AG04450 (cell line): ENCODE measurements around the gene PICK1. TPM values are rescaled to one million over a fixed set of nuclear protein-coding genes. Genes with fewer than 3 reads are reported as not detected.
"Not testable (repeated sequence)": the region's sequence is repeated elsewhere in the genome, so short reads cannot be mapped to it uniquely, and the experiment has no call there.

Experiments used
- CTCF ChIA-PET: fragments of 300-600, 350-600 bp; formaldehyde crosslinking; extraction: SDS; loops from one replicate; lab custom pipeline; 2022; ENCODE audit warnings: antibody characterized with exemption, inconsistent platforms; lab: Charles Lee
- POLR2A ChIA-PET: fragments of 350-600 bp; formaldehyde crosslinking; extraction: SDS; loops from one replicate; lab custom pipeline; 2021; ENCODE audit warnings: antibody characterized with exemption, inconsistent platforms; lab: Yijun Ruan, JAX
- DNase-seq: peaks from one replicate; pipeline ENCODE4 v3.0.0-alpha.2; 2011; ENCODE audit warnings: low read depth, low spot score
- H3K27ac ChIP-seq: one replicate; pipeline ENCODE4 v1.5.1; 2012; ENCODE audit warnings: low read depth, low read length, control low read depth
- H3K27me3 ChIP-seq: one replicate; pipeline ENCODE4 v1.6.0; 2012; ENCODE audit warnings: low read length; ENCODE audit not compliant: control insufficient read depth, insufficient read depth
- H3K4me3 ChIP-seq: 2 replicates; pipeline ENCODE4 v1.5.1; 2011; ENCODE audit warnings: mild to moderate bottlenecking, low read depth, low read length, control low read depth
- H3K9me3 ChIP-seq: 2 replicates; pipeline ENCODE4 v1.5.1; 2012; ENCODE audit warnings: low read length; ENCODE audit not compliant: control insufficient read depth, insufficient read depth
- polyA plus RNA-seq: library from polyadenylated mRNA; depleted of rRNA; stranded (reverse); fragments of >200 nt; gene quantifications from 2 replicates; pipeline ENCODE4 v1.2.3, GENCODE V29; 2011
- TF ChIP-seq, protein P1 (sequence below): IDR thresholded peaks from 2 replicates; pipeline ENCODE4 v1.5.1; 2011; ENCODE audit warnings: low read depth, low read length, control low read depth, inconsistent platforms

PICK1 gene
- polyA plus RNA-seq, 1 experiment = 11.5 TPM

- ChIA-PET POLR2A (no interaction called here), CTCF (no interaction called here)
- no peak overlapping the region for H3K27ac ChIP-seq
- TF ChIP-seq, protein P1, sequence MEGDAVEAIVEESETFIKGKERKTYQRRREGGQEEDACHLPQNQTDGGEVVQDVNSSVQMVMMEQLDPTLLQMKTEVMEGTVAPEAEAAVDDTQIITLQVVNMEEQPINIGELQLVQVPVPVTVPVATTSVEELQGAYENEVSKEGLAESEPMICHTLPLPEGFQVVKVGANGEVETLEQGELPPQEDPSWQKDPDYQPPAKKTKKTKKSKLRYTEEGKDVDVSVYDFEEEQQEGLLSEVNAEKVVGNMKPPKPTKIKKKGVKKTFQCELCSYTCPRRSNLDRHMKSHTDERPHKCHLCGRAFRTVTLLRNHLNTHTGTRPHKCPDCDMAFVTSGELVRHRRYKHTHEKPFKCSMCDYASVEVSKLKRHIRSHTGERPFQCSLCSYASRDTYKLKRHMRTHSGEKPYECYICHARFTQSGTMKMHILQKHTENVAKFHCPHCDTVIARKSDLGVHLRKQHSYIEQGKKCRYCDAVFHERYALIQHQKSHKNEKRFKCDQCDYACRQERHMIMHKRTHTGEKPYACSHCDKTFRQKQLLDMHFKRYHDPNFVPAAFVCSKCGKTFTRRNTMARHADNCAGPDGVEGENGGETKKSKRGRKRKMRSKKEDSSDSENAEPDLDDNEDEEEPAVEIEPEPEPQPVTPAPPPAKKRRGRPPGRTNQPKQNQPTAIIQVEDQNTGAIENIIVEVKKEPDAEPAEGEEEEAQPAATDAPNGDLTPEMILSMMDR = no peak
- H3K9me3 ChIP-seq = no peaks in the 10 kb centered on the region; the same call in 1 of the 2 replicates
- DNase-seq = no peak
- no peak overlapping the region for H3K4me3 ChIP-seq
- peaks cover 2% of the 10 kb centered on the region for H3K27me3 ChIP-seq
Observed at GRCh38 chr22:38118182-38118581, 61.0 kb downstream of the PICK1 start.

DNA sequence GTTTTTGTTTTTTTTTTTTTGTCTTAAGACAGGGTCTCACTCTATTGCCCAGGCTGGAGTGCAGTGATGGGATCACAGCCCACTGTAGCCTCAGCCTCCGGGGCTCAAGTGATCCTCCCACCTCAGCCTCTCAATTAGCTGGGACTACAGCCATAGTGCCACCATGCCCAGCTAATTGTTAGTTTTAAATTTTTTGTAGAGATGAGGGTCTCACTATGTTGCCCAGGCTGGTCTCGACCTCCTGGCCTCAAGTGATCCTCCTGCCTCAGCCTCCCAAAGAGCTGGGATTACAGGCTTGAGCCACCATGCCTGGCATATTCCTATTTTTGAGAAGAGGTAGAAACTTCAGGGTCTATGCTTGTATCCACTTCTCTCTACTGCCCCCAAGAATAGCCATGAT lies 61.5 kb downstream of the PICK1 start:
- POLR2A ChIA-PET, CTCF ChIA-PET: not testable (repeated sequence)

DNA sequence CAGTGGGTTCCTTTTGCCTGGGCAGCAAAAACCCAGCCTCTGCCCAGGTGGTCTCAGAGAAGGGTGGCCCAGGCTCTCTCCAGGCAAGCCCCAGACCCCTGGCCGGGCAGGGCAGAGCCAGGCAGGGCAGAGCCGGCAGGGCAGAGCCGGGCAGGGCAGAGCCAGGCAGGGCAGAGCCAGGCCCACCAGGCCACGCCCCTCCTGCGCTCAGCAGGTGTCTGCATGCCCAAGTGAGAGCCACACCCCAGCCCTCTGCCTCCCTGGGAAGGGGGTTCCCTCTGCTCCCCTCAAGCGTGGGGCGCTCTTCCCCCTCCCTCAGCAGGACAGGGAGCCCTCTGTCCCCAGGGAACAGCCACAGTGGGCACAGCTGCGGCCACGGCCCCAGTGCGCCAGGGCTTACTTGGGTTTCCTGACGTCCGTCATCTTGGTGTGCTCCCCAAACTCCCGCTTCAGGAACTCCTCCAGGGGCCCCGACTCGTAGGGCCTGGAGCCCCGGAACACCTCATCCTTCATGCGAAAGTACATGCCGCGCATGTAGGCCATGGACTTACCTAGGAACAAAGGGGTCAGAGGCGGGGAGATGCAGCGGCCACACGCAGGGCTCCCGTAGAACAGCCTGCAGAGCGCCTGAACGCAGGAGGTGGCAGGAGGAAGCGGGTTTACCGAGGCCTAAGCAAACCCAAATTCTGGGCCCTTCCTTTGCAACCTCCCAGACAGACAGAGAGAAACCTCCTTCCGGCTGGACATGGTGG lies 63.3 kb downstream of the PICK1 start:
- ChIA-PET POLR2A (interaction anchor here (0.6 kb wide), 1 partner anchor 215 kb away, joined by 4 read pairs; no protein-coding TSS in a partner anchor), CTCF (no interaction called here)
- H3K27me3 ChIP-seq = peaks cover 2% of the 10 kb centered on the region
- TF ChIP-seq, protein P1 = no peak
- no peak for DNase-seq
- no peaks in the 10 kb centered on the region; the same call in 1 of the 2 replicates for H3K9me3 ChIP-seq
- no peak overlapping the region for H3K27ac ChIP-seq
- H3K4me3 ChIP-seq = no peak overlapping the region

More for the DNA sequence above, 61.5 kb downstream of the PICK1 start:
- H3K27me3 ChIP-seq, H3K4me3 ChIP-seq, DNase-seq, H3K9me3 ChIP-seq, H3K27ac ChIP-seq: not testable (repeated sequence)

DNA sequence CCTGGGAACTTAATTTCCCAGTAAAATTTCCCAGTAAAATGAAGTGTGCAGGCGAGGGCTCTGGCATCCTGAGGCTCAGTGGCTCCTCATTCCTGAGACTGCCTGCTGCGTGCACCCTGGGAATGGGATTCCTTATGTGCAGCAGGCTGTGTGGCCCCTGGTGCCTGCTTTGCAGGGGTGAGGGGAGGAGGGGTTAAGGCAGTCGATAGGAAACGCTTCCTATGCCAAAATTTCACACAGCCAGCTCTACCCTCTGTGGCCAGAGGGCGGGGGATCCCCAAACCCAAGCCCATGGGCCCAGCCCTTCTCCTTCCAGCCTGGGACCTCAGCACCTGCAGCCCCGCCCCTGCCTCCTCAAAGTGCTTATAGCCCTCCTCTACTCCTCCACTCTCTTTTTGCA lies 65.4 kb downstream of the PICK1 start:
- TF ChIP-seq, protein P1 = no peak
- ChIA-PET CTCF (interaction anchor here (2.7 kb wide), 1 partner anchor 8 kb away, joined by 27 read pairs; no protein-coding TSS in a partner anchor), POLR2A (no interaction called here)
- H3K9me3 ChIP-seq = no peaks in the 10 kb centered on the region; the same call in 1 of the 2 replicates
- no peak overlapping the region for H3K27ac ChIP-seq
- no peak overlapping the region for H3K4me3 ChIP-seq
- peaks cover 4% of the 10 kb centered on the region for H3K27me3 ChIP-seq
- no peak for DNase-seq

GRCh38 chr22:38124236-38124974 lies 67.2 kb downstream of the PICK1 start:
- Histone ChIP-seq H3K27me3 (peaks cover 4% of the 10 kb centered on the region), H3K9me3 (no peaks in the 10 kb centered on the region; the same call in 1 of the 2 replicates), H3K4me3 (no peak overlapping the region), H3K27ac (no peak overlapping the region)
- ChIA-PET POLR2A (no interaction called here), CTCF (interaction anchor here (2.7 kb wide), 1 partner anchor 10 kb away, joined by 27 read pairs; no protein-coding TSS in a partner anchor)
- TF ChIP-seq, protein P1 = no peak
- no peak for DNase-seq
